Measurements from ENCODE around the gene PRICKLE3. TPM values are rescaled to one million over a fixed set of nuclear protein-coding genes. Genes with fewer than 3 reads are reported as not detected.
"Not testable (repeated sequence)": the region's sequence is repeated elsewhere in the genome, so short reads cannot be mapped to it uniquely, and the experiment has no call there.

The PRICKLE3 gene
- total RNA-seq, 2 experiments from 2014 or later, result 9.9 to 16.7 TPM

DNA sequence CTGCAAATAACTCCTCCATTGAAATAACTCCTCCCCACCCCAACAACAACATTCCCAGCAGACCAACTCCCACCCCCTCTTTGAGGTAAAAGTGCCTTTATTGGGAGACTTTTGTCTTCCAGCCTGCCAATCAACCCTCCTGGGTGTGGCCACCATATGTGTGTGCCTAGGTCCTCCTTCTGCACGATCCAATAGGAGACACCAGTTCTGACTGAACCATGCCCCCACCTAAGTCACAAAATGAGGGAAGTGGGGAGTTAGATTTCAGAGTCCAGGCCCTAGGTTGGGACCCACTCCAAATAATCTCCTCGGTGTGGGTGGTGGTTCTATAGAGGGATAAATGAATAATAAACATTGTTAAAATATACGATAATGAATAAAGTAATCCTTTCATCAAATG, 11.4 kb downstream of the PRICKLE3 start:
- POLR2A ChIA-PET, result no interaction called here
- DNase-seq (ENCODE audit: low spot score), result no peak
- TF ChIP-seq EZH2phosphoT487 (IDR thresholded peaks at IDR 0.05; ENCODE audit: borderline replicate concordance, low read depth, low read length), result no peak
- TF ChIP-seq, protein P1, sequence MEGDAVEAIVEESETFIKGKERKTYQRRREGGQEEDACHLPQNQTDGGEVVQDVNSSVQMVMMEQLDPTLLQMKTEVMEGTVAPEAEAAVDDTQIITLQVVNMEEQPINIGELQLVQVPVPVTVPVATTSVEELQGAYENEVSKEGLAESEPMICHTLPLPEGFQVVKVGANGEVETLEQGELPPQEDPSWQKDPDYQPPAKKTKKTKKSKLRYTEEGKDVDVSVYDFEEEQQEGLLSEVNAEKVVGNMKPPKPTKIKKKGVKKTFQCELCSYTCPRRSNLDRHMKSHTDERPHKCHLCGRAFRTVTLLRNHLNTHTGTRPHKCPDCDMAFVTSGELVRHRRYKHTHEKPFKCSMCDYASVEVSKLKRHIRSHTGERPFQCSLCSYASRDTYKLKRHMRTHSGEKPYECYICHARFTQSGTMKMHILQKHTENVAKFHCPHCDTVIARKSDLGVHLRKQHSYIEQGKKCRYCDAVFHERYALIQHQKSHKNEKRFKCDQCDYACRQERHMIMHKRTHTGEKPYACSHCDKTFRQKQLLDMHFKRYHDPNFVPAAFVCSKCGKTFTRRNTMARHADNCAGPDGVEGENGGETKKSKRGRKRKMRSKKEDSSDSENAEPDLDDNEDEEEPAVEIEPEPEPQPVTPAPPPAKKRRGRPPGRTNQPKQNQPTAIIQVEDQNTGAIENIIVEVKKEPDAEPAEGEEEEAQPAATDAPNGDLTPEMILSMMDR (conservative IDR thresholded peaks at IDR 0.05; ENCODE audit: low read length), result no peak
- peaks cover 14% of the 10 kb centered on the region for H3K4me1 ChIP-seq (ENCODE audit: insufficient read depth, low read length, poor library complexity, severe bottlenecking)
- TSS peak; percentile 94 for BruUV-seq (replicated peaks)
- CTCF ChIA-PET (ENCODE audit: unreplicated experiment), result no interaction called here
- H3K4me2 ChIP-seq (ENCODE audit: low read length), result no peak overlapping the region
- peaks cover 50% of the 10 kb centered on the region for H3K36me3 ChIP-seq (ENCODE audit: insufficient read depth, low read length)
- no peak overlapping the region for H3K4me3 ChIP-seq (ENCODE audit: low read depth, low read length, poor library complexity, severe bottlenecking)
- H3K79me2 ChIP-seq (ENCODE audit: insufficient read depth, low read depth, low read length), result peaks cover 7% of the 10 kb centered on the region; the same call in 1 of the 2 replicates
- intact Hi-C loops (cut with micrococcal nuclease; ENCODE audit: unreplicated experiment), result no loop called here
- H3K9me3 ChIP-seq (ENCODE audit: low read length), result no peaks in the 10 kb centered on the region
- no peak overlapping the region for H2AFZ ChIP-seq (ENCODE audit: low read length)
- no peaks in the 10 kb centered on the region for H3K9me2 ChIP-seq (ENCODE audit: insufficient read depth, low read length)
- H3K27ac ChIP-seq (ENCODE audit: low read depth, low read length, poor library complexity, severe bottlenecking), result no peak overlapping the region
- H4K20me1 ChIP-seq (ENCODE audit: insufficient read depth, low read length), result peaks cover 6% of the 10 kb centered on the region; the same call in 1 of the 2 replicates

DNA sequence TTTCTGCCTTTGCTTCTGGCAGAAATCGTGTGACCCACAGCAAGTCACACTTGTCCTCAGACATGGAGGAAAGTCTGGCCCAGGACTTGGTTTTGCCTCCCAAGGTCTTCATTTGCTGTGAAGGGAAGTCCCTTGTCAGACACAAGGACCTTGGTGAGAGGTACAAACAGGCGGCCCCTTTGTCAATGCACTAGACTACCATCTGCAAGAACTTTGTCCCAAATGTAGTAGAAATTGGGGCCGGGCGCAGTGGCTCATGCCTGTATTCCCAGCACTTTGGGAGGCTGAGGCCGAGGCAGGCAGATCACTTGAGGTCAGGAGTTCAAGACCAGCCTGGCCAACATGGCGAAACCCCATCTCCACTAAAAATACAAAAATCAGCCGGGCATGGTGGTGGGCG, 12.6 kb downstream of the PRICKLE3 start:
- H3K27ac ChIP-seq (ENCODE audit: low read depth, low read length, poor library complexity, severe bottlenecking); H4K20me1 ChIP-seq (ENCODE audit: insufficient read depth, low read length); BruUV-seq (replicated peaks); POLR2A ChIA-PET; intact Hi-C loops (cut with micrococcal nuclease; ENCODE audit: unreplicated experiment); H3K79me2 ChIP-seq (ENCODE audit: insufficient read depth, low read depth, low read length); H3K9me2 ChIP-seq (ENCODE audit: insufficient read depth, low read length); CTCF ChIA-PET (ENCODE audit: unreplicated experiment); DNase-seq (ENCODE audit: low spot score); H2AFZ ChIP-seq (ENCODE audit: low read length); H3K9me3 ChIP-seq (ENCODE audit: low read length): not testable (repeated sequence)
- Histone ChIP-seq H3K4me2 (ENCODE audit: low read length) (peak overlapping the region; percentile 89), H3K36me3 (ENCODE audit: insufficient read depth, low read length) (peaks cover 43% of the 10 kb centered on the region), H3K4me3 (ENCODE audit: low read depth, low read length, poor library complexity, severe bottlenecking) (peak overlapping the region; percentile 93), H3K4me1 (ENCODE audit: insufficient read depth, low read length, poor library complexity, severe bottlenecking) (peaks cover 23% of the 10 kb centered on the region)

DNA sequence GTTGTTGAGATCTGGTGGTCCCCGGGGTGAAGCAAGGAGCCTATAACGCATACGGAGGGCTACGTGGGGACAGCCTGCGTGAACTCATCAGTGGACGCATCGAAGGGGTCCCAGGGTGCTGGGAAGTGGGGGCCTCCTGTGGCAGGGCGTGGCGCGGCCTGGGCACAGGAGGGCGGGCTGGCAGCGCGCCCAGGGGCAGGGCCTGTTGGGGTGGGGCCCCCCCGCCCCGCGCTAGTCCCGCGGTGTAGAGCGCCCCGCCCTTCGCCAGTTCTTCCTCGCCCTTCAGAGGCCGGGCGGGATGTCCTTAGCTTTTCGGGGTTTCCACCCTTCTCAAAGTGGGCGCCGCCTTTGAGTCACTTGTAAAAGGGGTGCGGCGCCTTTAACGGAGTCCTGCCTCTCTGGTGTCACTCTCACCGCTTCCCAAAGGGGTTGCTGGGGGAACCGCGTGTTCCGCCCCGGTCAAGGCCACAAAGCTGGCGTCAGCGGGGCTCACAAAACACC, 13.8 kb downstream of the PRICKLE3 start:
- ChIA-PET CTCF (ENCODE audit: unreplicated experiment) (no interaction called here), POLR2A (interaction anchor here (0.9 kb wide), 1 partner anchor 14 kb away, joined by 3 read pairs; no protein-coding TSS in a partner anchor)
- peak overlapping the region; percentile 89 for H3K4me2 ChIP-seq (ENCODE audit: low read length)
- peak; percentile 72 for DNase-seq (ENCODE audit: low spot score)
- H3K79me2 ChIP-seq (ENCODE audit: insufficient read depth, low read depth, low read length), result peaks cover 7% of the 10 kb centered on the region; the same call in 1 of the 2 replicates
- no peaks in the 10 kb centered on the region for H3K9me3 ChIP-seq (ENCODE audit: low read length)
- peaks cover 36% of the 10 kb centered on the region for H3K4me1 ChIP-seq (ENCODE audit: insufficient read depth, low read length, poor library complexity, severe bottlenecking)
- BruUV-seq (replicated peaks), result no TSS peak
- peak overlapping the region; percentile 93 for H3K4me3 ChIP-seq (ENCODE audit: low read depth, low read length, poor library complexity, severe bottlenecking)
- H3K27ac ChIP-seq (ENCODE audit: low read depth, low read length, poor library complexity, severe bottlenecking), result peak overlapping the region; percentile 77
- peak overlapping the region; percentile 32; the same call in 1 of the 2 replicates for H2AFZ ChIP-seq (ENCODE audit: low read length)
- H3K36me3 ChIP-seq (ENCODE audit: insufficient read depth, low read length), result peaks cover 40% of the 10 kb centered on the region
- TF ChIP-seq, protein P1 (conservative IDR thresholded peaks at IDR 0.05; ENCODE audit: low read length), result no peak
- TF ChIP-seq EZH2phosphoT487 (IDR thresholded peaks at IDR 0.05; ENCODE audit: borderline replicate concordance, low read depth, low read length), result no peak
- H3K9me2 ChIP-seq (ENCODE audit: insufficient read depth, low read length), result no peaks in the 10 kb centered on the region
- peaks cover 6% of the 10 kb centered on the region; the same call in 1 of the 2 replicates for H4K20me1 ChIP-seq (ENCODE audit: insufficient read depth, low read length)
- intact Hi-C loops (cut with micrococcal nuclease; ENCODE audit: unreplicated experiment), result no loop called here
